ENCODE measurements around the gene CD63. TPM values are rescaled to one million over a fixed set of nuclear protein-coding genes. Genes with fewer than 3 reads are reported as not detected.

The CD63 gene
- total RNA-seq, 2 experiments from 2014 or later: 150 to 165 TPM

GRCh38 chr12:55681142-55682077 lies 47.4 kb downstream of the CD63 start:
- H3K4me1 Mint-ChIP-seq: peaks cover 5% of the 10 kb centered on the region
- DNase-seq (no peak), ATAC-seq (ENCODE audit: low read depth) (peak; percentile 29)
- H3K4me3 Mint-ChIP-seq: peak overlapping the region; percentile 47
- POLR2A ChIA-PET: no interaction called here
- H3K36me3 Mint-ChIP-seq: no peaks in the 10 kb centered on the region
- H3K27me3 Mint-ChIP-seq: peaks cover 34% of the 10 kb centered on the region
- no peak overlapping the region for H3K27ac Mint-ChIP-seq
- H3K9me3 Mint-ChIP-seq: no peaks in the 10 kb centered on the region

DNA sequence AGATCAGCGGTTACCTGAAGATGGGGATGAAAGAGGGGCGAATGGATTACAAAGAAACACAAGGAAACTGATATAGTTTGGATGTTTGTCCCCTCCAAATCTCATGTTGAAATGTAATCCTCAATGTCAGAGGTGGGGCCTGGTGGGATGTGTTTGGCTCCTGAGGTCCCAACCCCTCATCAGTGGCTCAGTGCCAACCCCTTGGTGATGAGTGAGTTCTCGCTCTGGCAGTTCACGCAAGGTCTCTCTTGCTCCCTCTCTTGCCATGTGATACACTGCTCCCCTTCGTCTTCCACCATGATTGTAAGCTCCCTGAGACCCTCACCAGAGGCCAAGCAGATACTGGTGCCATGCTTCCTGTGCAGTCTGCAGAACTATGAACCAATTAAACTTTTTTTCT lies 49.1 kb downstream of the CD63 start:
- no peak for ATAC-seq (ENCODE audit: low read depth)
- Mint-ChIP-seq H3K9me3 (no peaks in the 10 kb centered on the region), H3K4me3 (no peak overlapping the region), H3K27ac (no peak overlapping the region), H3K27me3 (peaks cover 50% of the 10 kb centered on the region), H3K36me3 (no peaks in the 10 kb centered on the region), H3K4me1 (peaks cover 5% of the 10 kb centered on the region)
- POLR2A ChIA-PET: no interaction called here
- DNase-seq: no peak

GRCh38 chr12:55676707-55677106 lies 52.1 kb downstream of the CD63 start:
- ATAC-seq (ENCODE audit: low read depth): no peak
- no peak for DNase-seq
- Mint-ChIP-seq H3K4me1 (peaks cover 5% of the 10 kb centered on the region), H3K27me3 (peaks cover 43% of the 10 kb centered on the region), H3K4me3 (no peak overlapping the region), H3K9me3 (no peaks in the 10 kb centered on the region), H3K36me3 (no peaks in the 10 kb centered on the region), H3K27ac (no peak overlapping the region)
- POLR2A ChIA-PET: no interaction called here

DNA sequence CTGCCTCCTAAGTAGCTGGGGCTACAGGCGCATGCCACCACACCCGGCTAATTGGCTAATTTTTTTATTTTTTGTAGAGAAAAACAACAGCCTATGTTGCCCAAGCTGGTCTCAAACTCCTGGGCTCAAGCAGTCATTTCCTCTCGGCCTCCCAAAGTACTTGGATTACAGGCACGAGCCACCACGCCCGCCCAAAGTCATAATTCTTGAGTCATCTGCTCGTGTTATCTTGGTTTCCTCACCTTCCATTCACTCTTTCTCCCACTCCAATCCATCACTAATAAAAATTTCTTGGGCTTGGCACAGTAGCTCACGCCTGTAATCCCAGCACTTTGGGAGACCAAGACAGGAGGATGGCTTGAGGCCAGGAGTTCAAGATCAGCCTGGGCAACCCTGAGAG lies 53.1 kb downstream of the CD63 start:
- POLR2A ChIA-PET: no interaction called here

More for the DNA sequence above, 53.1 kb downstream of the CD63 start:
- no peaks in the 10 kb centered on the region for H3K36me3 Mint-ChIP-seq
- ATAC-seq (ENCODE audit: low read depth) (no peak), DNase-seq (no peak)
- no peaks in the 10 kb centered on the region for H3K4me1 Mint-ChIP-seq
- H3K27ac Mint-ChIP-seq: no peak overlapping the region
- no peaks in the 10 kb centered on the region for H3K9me3 Mint-ChIP-seq
- H3K27me3 Mint-ChIP-seq: peaks cover 33% of the 10 kb centered on the region
- no peak overlapping the region for H3K4me3 Mint-ChIP-seq

Other genes with a start within 250 kb of the CD63 start
- gene OR6C68, start 236.6 kb downstream of the CD63 start, total RNA-seq: not detected
- gene OR6C4, start 179.4 kb downstream of the CD63 start, total RNA-seq: not detected
- gene OR2AP1, start 156.5 kb downstream of the CD63 start, total RNA-seq: not detected
- gene OR10P1, start 92.1 kb downstream of the CD63 start, total RNA-seq: not detected
- gene ITGA7, start 21.1 kb downstream of the CD63 start, total RNA-seq: 1 to 10 TPM; 4.1 to 4.2 TPM
- 100 to 1,000 TPM; 116 to 135 TPM for gene BLOC1S1, start 13.0 kb downstream of the CD63 start, total RNA-seq
- gene RDH5, start 8.6 kb downstream of the CD63 start, total RNA-seq: 10 to 100 TPM; 19.0 to 21.2 TPM
- 10 to 100 TPM; 10.2 to 11.5 TPM for gene GDF11, start 14.1 kb upstream of the CD63 start, total RNA-seq
- 10 to 100 TPM; 80.6 to 82.4 TPM for gene SARNP, start 88.7 kb upstream of the CD63 start, total RNA-seq
- 10 to 100 TPM; 43.4 to 45.4 TPM for gene ORMDL2, start 89.0 kb upstream of the CD63 start, total RNA-seq
- gene DNAJC14, start 100.6 kb upstream of the CD63 start, total RNA-seq: 10 to 100 TPM; 32.3 to 37.9 TPM
- gene MMP19, start 113.9 kb upstream of the CD63 start, total RNA-seq: 1 to 10 TPM in 1 of 2 experiments, under 1 TPM in 1; 0.89 to 1.7 TPM
- gene PYM1, start 198.9 kb upstream of the CD63 start, total RNA-seq: 10 to 100 TPM; 48.3 to 48.7 TPM
- 100 to 1,000 TPM; 783 to 790 TPM for gene DGKA, start 202.2 kb upstream of the CD63 start, total RNA-seq
- gene PMEL, start 237.0 kb upstream of the CD63 start, total RNA-seq: under 1 TPM in 1 of 2 experiments, not detected in 1; 0.42 TPM
- gene CDK2, start 237.8 kb upstream of the CD63 start, total RNA-seq: 100 to 1,000 TPM; 117 to 125 TPM
- gene RAB5B, start 245.1 kb upstream of the CD63 start, total RNA-seq: 10 to 100 TPM; 69.7 to 72.4 TPM